Inflammatory macrophage treated with lipopolysaccharide for 4 hours (primary cell): ENCODE data around the gene USF1.
"Not testable (repeated sequence)": the region's sequence is repeated elsewhere in the genome, so short reads cannot be mapped to it uniquely, and the experiment has no call there.

Experiments used
- DNase-seq: peaks from one replicate; pipeline ENCODE4 v3.0.0-alpha.2; 2020

Gene USF1

DNA sequence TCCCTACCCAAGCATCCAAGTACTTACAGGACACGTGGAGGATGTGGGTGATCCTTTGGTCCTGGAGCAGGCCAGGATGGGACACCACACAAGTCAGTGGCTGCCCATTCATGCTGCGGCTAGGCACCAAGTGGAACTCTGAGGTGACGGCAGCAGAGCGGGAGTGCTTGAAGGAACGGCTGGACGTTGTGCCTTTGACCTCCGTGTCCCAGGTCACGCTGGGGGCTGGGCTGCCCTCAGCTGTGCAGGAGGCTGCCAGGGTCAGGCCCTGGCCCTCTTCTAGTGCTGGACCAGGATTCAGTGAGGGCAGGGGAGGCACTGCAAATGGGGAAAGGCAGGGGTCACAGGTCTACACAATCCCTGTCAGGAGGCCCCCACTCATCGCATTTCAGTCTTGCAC lies 31.6 kb upstream of the USF1 start:
- no peak for DNase-seq

DNA sequence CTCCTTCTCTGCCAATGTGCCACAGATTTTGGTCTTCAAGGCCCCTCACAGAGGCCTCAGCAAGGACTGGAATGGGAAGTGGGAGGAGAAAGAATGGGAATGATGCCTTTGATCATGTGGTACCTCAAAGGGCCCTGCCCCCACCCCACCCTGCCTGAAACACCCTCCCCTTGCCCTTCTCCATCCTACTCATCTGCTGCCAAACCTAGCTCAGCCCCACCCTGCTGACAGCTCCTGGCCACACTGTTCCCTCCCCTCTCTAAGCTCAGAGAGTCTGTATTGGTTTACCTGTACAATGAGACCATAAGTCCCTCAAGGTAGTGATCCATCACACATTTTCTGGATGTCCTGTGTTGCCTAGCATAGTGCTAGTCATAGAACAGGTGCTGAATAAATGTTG lies 30.6 kb upstream of the USF1 start:
- no peak for DNase-seq

DNA sequence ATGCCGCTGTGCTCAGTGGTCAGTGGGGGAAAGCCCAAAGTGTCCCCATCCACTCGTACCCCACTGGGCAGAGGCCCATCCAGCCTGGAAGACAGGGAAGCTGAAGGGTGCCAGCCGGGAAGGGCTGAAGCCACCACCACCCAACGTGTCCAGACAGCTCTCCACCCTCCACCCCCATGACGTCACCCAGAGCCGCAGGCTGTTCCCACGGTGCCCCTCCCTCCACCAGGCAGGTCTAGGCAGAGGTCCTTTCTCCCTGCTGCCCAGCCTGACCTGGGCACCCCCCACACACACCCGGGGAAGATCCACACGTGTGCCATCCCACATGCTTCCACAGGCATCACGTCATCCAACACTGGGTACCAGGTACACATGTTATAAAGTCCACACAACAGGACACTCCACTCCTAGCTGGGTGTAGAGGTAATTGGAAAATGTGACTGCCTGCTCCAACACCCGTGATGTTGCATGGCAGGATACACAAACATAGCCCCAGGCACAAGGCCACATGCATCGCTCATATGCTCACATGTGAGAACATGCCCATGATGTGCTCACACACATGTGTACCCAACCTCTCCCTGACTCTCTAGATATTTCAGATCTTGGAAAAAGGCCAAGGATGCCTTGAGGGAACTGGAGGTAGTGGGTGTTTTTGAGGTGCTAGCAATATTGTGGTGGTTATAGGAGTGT lies 29.0 kb upstream of the USF1 start:
- DNase-seq: no peak

DNA sequence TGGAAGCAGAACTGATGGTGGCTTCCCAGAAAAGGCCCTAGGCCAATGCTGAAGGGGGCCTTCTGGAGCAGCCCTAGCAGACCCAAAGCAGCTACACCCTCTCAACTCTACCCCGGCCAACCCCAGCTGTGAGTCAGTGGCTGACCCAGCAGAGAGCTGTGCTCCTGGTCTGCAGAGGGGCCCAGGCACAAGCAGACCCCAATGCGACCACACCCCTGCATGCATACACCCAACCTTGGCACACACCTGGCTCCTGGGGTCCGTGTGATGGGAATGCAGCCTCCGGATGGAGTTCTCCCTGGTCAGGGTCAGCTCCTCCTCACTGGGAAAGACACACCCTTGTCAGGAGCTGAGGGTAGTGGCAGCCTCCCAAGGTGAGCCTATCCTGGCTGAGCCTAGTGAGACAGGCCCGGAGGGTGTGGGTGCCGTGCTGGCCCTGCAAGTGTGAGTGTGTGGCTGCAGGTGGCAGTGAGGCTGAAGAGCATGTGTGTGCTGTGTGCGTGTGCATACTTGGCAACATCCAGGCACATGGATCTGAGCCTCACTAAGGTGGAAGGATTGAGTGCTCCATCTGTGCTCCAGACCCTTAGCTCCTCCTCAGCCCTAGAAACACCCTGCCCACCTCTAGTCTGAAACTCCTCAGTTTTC lies 27.8 kb upstream of the USF1 start:
- DNase-seq: no peak

DNA sequence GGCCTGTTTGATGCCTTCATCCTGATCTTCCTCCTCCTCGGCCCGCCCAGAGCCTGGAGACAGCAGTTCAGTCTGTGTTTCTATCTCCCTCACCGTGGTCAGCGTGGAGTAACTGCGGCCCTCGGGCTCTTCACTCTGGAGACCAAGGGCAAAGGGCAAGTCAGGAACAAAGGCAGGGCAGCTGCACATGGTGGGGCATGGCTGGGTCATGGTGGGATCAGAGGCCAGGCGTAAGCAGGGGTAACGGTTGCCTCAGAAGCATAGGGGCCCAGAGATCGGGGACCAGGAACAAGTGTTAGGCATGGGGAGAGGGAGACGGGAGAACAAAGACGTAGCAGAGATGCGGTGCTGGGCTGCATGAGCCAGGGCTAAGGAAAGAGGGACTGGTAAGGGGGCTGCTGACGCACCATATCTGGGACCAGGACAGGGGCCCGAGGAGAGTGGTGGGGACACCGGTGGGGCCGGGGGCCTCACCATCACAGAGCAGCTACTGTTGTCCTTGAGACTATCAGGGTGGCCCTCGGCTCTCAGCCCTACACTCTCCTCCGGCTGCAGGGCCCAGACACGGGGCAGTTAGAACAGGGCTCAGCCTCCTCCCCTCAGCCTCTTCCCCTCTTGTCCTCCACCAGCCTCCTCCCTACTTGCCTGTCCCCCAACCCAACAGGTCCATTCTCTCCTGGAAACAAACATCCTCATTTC lies 27.1 kb upstream of the USF1 start:
- DNase-seq: no peak

DNA sequence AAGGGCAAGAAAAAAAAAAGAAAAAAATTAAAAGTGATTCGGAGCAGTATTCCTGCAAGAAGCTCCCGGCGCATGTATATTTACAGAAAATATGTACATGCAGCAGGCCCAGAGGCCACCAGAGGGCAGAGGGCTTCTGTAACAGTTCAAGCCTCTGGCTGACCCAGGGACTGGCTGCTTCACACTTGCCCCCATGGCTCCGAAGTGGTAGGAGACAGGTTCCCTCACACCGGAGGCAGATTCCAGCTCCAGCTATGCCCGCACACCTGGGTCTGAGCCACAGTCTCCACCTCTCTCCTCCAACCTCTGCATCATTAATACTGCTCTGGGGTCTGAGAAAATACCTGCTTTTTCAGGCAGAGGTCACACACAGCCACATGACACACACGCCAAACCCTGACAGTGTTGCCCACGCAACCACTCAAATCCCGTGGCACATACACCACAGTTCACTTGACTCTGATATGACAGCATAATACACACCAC lies 26.2 kb upstream of the USF1 start:
- DNase-seq: peak; percentile 82

DNA sequence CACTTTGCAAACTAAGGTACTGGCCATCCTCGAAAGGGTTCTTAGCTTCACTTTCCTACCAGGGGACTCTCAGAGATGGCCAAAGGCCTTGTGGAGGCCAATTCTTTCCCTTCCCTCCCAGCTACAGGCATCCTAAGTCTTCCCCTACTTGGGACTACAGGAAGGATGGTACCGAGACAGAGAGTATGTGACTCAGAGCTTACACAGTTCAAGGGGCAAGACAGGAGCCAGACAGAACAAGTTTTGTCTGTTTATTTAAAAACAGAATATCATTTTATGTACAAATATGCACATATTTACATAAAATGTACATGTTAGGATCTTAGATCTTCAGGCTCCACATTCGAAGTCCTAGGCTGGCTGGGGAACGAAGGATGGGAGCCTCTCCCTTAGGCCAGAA lies 25.0 kb upstream of the USF1 start:
- no peak for DNase-seq

DNA sequence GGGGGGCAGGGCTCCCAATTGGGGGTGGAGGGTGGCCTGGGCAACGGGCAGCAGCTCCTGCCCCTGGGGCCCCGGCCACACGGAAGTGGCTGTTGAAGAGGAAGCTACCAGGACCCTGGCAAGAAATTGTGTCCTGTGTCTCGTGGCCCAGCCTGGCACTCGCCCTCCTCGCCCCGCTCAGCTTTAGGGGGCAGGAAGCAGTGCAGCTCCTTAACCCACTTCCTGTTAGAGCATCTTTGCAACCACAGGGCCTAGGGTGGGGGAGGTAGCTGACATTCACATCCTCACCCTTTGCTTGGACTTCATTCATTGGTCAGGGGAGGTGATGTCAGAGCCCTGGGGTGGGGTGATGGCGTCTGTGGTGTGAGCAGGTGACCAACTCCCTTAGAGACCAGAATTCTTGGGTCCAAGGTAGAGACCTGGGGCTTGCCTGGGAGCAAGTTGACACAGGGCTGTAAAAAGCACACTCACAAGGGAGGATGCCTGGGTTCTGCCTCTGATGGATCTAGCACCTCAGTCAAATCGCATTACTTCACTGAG lies 24.0 kb upstream of the USF1 start, which contains the start of gene ARHGAP30:
Gene ARHGAP30, minus strand, starts transcription at position 161 of the 540 bp plus-strand sequence. CDS start 267 bp downstream, outside the sequence.
- peak; percentile 90 for DNase-seq

DNA sequence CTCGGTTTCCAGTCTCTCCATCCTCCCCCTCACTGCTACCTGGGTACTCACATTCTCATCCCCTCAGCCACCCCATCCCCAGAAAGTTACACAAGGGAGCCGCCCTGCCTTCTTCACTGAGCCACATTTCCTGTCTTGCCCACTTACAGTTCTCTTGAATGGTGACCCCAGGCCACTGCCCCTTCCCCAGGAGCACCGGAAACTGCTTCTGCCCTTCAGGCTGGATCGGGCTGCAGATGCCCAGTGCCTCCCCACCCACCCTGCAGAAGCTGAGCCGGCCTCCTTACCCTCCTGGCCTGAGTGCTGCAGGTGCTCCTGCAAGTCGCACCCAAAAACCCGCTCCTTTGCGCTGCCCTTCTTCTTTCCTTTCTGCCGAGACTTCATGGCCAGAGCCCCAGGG lies 23.5 kb upstream of the USF1 start:
- DNase-seq: no peak

DNA sequence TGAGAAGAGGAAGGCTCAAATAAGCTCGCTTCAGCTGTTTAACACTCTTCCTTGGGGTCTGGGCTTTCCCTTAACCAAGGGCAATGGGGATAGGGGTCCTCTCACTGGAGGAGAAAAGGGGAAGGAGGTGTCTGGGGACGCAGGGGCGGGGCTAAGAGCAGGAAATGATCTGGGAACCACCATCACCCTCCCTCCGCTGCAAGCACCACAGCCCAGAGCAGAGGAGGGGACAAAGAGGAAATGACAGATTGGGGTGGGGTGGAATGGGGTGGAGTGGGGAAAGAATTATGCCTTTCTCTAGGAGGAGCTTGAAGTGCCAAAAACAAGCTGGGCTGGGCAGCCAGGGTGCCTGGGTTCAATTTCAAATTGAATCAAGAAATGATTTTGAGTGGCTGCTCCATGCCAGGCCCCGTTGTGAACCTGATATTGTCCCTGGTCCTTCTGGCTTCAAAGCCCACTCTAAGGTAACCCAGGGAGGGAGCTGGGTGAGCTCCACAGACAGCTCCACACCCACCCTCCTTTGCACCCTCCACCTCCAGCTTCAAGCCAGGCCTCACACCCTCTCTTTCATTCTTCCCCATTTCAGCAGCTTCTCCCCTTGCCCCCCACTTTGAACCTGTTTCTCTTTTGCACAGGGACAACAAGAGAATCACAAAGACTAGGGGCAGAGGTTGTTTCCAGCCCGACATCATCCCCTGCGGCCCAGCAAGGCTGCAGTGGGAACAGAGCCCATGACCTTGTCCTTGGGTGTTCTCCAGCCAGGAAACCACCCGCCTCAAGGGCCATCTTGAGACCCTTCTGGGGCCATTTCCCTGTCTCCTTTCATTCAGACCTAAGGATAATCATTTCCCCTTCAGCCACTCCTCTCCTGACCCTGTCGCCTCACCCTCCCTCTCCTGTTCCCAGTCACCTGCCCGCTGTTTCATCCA lies 22.8 kb upstream of the USF1 start:
- peak; percentile 94 for DNase-seq

DNA sequence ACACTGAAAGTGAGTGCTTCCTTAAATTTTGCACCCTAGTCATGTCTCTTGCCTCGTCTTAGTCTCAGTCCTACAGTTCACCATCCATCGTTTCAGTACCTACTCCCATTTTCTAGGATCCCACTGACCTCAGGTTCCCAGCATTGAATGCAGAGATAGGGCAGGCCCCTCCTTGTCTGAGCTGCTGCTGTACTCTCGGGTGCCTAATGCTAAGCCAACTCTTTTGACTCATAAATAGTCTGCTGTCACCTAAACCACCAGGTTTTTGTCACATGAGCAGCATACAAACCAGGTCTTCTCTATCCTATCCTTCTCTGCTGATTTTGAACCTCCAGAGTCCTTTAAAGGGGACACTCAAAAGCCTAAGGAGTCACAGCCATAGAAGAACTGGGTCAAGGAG lies 20.9 kb upstream of the USF1 start:
- DNase-seq: no peak

DNA sequence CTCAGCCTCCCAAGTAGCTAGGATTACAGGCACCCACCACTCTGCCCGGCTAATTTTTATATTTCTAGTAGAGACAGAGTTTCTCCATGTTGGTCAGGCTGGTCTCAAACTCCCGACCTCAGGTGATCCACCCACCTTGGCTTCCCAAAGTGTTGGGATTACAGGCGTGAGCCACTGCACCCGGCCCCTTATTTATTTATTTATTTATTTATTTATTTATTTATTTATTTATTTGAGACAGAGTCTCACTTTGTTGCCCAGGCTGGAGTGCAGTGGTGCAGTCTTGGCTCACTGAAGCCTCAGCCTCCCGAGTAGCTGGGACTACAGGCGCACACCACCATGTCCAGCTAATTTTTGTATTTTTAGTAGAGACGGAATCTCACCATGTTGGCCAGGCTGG lies 19.9 kb upstream of the USF1 start:
- not testable (repeated sequence) for DNase-seq

DNA sequence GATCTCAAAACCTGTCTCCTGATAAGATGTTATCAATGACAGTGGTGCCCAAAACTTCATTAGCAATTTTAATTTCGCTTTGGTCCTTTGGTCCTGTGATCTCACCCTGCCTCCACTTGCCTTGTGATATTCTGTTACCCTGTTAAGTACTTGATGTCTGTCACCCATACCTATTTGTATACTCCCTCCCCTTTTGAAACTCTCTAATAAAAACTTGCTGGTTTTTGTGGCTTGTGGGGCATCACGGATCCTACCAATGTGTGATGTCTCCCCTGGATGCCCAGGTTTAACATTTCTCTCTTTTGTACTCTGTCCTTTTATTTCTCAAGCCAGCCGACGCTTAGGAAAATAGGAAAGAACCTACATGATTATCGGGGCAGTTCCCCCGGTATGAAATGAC lies 18.2 kb upstream of the USF1 start:
- DNase-seq: not testable (repeated sequence)

DNA sequence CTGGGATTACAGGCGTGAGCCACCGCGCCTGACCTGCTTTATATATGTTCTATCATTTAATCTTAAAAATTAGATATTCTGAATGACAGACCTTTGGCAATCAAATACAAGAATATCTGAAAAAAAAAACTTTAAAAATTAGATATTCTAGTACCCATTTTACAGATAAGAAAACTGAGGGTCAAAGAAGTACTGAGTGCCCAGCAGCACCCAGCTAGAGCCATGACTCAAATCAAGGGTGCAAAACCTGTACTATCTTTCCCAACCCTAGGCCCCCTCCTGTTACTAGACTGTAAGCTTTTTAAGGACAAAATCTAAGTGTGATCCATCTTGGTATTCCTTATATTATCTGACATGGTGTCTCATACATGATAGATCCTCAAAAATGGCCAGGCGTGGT lies 15.6 kb upstream of the USF1 start:
- DNase-seq: no peak

DNA sequence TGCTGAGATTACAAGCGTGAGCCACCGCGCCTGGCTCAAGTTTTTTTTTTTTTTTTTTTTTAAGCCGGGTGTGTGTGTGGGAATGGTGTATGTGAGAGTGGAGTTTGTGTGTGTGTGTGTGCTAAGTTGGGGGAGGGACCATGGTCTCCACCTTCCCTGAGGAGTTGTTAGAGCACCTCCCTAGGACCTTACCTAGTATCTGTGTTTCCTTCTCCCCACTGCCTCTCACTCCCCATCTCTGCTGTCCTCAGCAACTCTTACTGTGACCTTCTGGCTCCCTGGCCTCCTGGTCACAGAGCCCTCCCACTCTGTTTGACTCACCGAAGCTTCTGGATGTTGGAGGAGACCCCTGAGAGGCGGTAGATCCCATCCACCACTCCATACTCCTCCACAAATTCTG lies 13.5 kb upstream of the USF1 start:
- no peak for DNase-seq

DNA sequence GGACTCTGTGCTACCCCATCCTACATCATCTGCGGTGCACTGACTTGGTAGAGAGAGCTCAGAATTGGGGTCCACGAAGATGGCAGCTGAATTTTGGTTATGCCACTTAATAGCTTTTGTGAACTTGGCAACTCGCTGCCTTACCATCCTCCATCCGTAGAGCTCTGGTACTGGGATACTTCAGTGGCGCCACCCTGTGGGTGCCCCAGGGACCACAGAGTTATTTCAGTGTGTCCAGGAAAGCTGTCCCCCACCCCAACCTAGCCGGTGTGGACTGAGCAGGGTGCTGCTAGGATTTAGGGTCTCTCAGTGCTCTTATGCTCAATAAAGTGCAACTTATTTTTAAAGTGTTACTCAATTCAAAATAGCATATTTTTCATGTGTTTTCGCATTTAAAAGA lies 9.0 kb upstream of the USF1 start:
- peak; percentile 20 for DNase-seq

DNA sequence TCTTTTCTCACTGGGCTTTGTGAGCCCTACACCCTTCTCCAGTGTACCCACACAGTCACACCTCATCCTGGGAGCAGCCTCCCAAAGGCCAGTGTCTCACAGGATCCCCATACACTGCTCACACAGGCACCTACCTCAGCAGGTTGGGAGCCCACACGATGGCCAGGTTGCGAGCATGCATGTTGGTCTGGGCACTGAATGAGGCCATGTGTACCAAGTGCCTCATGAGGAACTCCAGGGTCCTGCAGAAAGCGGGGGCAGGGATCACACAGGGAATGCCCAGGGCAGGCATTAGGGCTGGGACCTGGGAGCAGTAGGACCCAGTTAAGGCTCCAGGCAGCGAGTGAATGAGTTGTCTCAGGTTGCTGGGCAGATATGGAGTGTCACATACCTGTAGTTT lies 8.5 kb upstream of the USF1 start:
- DNase-seq: no peak

DNA sequence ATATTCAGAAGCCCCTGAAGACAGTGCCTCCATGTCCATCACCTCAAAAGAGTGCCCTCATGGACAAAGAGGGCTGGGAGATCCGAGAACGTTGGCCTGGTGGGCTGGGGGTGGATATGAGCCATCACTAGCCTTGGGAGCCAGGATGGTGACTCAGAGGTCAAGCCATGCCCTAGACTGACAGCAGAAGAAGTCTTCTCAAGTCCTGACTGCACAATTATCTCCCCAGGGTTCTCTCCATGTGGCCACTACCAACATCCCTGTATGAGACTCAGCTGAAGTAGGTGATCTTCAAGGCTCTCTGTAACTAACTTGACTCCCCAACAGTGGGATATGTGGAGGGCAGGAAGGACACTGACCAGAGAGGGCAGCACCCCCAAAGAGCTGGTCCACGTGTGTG lies 7.1 kb upstream of the USF1 start:
- no peak for DNase-seq

DNA sequence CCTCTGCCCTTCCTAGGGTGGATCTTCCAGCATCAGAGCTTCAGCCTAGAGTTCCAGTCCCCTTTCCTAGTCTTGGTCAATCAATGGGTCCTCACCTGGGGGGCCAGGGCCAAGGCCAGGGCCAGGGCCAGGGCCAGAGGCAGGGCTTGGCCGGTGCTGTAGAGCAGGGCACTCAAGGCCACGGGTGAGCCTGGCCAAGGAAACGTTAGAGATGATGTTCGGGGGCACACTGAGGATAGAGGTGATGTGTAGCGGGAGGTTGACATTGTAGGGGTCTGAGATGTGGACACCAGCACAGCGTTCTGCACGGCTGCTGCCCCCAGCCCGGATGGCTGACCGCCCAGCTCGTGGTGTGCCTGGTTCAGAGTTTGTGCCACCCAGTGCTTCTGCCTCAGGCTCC lies 5.4 kb upstream of the USF1 start:
- no peak for DNase-seq

DNA sequence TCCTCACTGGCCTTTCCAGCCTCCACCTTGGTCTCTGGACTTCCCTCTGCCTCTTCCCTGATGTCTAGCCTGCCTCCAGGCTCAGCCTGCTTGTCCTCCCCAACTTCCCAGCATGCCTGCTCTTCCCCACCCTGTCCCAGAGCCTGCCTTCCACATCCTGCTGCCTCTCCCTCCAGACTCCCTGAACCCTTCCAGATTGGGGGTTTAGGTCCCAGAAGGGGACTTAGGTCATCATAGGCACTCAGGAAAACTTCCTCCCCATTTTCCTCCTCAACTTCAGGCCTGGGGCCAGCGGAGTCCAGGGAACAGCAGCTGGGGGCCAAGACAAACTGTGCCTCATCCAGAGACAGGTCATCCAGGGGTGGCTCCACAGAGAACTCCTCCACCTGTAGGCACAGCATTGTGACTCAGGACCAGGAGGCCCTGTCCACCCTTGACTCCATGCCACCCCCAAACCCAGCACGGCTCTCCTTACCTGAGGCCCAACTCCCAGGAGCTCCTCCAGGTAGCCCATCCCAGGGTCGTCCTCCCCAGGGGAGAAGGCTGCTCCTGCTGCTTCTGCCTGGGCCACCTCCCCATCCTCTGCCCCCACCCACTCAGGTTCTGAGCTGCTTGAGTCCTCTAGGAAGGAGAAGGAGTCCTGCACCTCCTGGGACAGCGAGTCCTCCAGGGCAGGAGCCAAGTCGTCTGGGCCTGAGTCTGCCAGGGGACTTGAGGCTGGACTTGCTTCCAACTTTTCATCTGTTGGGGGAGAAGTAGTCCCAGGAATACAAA lies 3.4 kb upstream of the USF1 start:
- DNase-seq: no peak
